HG03378 (cell line): ENCODE measurements around the gene LRRC15.

Experiments used
- ATAC-seq: cut with Tn5 transposase; IDR thresholded peaks from one replicate; pipeline ENCODE4 v1.9.1; 2021; ENCODE audit warnings: mild to moderate bottlenecking, moderate library complexity; ENCODE audit not compliant: unreplicated experiment

LRRC15 gene

DNA sequence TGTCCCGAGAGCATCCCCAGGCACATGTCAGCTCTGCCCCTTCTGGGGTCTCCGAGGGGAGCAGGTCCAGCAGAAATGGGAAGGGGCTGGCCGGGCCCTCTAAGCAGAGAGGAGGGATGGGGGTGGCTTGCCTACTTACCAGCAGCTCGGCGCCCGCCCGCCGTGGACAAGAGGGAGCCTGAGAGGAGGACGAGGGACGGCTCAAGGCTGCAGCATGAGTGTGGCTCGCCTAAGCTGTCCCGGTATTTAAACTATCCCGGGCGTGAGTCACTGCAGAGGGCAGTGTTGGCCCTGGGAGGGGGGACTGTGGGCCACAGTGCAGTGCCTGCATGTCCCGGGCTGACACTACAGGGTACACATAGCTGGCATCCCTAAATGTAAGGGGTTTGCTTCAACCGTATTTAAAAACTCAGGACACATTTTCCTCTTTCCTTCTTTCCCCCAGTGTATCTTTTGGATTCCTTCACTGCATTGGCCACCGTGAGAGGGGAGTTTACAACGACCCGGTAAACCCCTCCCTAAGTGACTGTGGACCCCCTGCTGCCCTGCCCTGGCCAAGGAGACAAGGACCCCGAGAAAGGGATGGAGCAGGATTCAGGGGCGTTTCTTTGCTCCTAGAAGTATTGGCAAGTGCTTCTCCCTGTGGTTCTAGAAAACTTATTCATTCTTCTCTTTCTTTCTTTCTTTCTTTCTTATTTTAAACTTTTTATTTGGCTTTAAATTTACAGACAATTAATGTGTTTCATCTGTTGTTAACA, at the start of gene LRRC15:
Gene LRRC15, minus strand, starts transcription at position 222 of the 758 bp plus-strand sequence. CDS start 8,700 bp downstream, outside the sequence.
- no peak for ATAC-seq

DNA sequence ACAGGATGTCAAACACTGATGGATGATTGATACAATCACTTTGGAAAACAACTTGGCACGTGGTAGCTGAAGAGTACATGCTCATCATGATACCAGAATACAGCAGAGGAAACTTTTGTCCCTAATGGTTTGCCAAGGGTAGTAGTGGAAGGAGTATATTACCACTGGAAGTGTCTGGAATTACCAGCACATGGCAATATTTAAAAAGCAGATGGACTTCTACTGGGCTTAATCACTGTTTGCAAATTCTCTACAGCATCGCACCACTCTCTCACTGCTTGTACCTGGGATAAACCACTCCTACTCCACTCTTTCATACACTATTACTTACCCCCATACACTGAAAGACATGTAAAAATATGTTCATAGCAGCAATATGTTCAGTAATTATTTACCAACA, 49.1 kb upstream of the LRRC15 start:
- ATAC-seq = no peak

DNA sequence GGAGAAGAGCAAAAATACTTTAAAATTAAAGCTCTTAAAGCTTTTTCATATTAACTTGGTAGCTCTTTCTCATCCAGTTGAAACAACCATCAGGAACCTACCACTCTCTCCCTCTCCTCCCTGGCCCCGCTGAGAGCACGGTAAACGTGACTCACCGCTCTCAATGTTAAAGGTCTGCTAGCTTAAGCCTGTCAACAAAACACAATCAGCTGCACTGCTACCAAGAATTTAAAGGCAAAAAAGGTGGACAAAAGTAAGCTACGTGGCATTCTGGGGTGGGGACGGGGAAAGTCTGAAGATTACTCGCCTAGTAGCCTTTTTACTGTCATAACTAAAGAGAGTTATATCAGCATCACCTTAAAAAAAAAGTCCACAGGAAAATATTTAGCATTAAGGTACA, 37.9 kb upstream of the LRRC15 start:
- no peak for ATAC-seq

DNA sequence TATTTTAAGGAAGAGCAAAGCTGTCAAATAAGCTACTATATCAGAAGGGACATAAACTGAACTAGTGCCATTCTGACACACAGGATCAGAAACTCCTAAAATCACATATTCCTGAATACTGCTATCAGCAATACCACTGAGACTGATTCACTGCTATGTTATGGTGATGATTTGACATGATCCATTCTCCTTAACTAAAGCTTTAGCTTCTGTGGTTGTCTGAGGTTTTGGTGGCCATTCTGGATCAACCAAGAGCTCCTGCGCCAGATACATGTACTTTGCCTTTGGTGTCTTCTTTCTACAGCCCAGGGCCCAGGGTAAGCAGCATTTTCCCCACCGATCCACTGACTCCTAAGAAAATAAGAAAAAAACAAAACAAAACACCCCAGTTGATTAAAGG, 36.2 kb upstream of the LRRC15 start:
- ATAC-seq = no peak

DNA sequence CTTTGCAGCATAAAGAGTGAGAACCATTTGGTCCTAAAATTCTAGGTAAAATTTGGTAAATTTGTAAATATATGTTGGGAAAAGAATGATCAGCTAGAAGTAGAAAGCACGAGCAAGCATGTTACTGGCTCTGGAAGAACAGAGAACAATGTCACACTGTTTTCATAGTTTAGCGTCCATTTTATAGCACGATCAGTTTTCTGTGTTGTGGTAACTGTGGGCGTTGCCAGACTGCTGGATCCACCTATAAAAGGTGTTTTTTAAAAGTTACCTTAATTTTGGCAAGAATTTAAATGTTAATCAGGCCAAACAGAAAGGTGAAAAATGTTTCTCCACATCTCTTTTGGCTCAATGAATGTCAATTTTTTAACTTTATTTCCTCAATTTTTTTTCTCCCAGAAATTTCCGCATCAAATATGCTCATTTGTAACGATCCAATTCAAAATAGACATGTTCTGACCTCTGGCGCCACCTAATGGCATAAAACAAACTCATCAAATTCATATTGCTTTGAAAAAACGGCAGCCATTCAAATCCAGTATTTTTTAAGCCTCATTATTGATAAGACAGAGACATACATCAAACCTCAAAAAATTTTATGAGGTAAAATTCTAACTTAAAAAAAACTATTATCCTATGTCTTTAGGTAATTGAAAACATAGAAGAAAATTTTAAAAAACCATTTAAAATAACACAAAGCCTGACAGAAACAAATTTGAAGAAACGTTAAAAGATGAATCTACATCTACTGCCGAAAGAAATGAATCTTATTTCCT, 35.0 kb upstream of the LRRC15 start:
- no peak for ATAC-seq

DNA sequence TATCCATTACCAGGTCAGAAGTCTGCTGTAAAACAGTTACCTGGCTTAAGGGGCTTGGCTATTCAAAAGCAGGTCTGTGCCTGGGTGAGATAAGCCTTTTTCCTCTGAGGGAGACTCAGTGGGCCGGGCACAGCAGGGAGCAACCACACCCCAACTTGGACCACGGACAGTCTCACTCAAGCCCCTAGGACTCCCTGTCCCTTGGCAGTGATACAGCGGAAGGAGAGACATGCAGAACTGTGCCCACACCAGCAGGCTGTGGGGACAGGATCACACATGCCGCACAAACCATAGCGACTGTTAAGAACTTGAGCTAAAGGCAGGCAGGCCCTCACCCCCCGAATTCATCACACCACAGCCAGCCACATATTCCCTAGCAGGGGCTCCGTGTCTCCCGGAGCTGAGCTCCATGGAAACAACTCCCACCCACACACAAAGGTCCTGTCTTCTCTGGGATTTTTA, 32.4 kb upstream of the LRRC15 start:
- ATAC-seq = no peak

DNA sequence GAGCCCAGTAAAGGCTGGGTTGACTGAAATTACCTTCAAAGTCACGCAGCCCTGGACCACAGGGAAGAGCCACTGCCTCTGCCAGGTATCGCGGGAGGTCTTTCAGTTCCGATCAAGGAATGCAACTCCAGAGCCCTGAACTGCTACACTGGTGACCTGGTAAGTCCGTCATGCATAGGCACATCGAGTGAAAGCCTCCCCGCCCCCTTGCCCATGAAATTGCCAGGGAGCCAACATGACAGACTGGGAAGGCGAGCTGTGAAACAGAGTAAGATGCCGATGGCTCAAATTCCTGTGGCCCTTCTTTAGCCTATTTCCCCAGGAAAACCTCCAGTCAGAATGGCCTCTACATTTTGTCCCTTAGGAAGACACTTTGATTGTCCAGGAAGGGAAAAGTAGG, 31.8 kb upstream of the LRRC15 start:
- ATAC-seq = no peak

DNA sequence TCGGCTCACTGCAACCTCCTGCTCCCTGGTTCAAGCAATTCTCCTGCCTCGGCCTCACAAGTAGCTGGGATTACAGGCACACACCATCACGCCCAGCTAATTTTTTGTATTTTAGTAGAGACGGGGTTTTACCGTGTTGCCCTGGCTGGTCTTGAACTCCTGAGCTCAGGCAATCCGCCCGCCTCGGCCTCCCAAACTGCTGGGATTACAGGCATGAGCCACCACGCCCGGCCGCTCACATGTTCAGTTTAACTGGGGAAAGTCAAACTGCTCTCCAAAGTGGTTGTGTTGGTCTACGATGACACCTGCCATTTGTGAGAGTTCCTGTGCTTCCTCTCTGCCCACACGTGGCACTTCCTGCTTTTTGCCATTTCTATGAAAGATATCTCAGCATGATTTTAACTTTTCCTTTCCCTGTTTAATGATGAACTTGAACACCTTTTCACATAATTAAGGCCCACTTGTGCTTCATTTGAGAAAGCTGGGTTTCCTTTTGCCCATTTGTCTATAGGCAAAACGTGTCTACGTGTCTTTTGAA, 30.4 kb upstream of the LRRC15 start:
- ATAC-seq = no peak

DNA sequence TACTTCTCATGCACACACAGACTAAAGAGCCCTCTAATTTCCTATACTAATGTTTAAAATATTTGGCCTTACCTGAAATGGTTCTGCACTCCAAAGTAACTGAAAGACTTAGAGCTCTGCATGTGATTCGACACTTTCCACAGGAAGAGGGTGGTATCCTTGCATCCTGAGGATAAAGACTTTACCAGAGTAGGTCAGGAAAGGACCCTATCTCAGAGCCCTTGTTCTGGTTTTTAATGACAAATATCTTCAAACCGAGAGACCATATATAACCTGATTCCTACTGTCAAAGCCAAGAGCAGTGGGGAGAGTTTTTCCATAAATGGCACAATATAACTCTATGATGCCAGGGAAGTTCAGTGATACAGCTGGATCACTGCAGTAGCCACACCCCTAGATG, 29.6 kb upstream of the LRRC15 start, which contains the start of gene GP5:
Gene GP5, minus strand, starts transcription at position 101 of the 400 bp plus-strand sequence. CDS start 984 bp downstream, outside the sequence.
- ATAC-seq = no peak

DNA sequence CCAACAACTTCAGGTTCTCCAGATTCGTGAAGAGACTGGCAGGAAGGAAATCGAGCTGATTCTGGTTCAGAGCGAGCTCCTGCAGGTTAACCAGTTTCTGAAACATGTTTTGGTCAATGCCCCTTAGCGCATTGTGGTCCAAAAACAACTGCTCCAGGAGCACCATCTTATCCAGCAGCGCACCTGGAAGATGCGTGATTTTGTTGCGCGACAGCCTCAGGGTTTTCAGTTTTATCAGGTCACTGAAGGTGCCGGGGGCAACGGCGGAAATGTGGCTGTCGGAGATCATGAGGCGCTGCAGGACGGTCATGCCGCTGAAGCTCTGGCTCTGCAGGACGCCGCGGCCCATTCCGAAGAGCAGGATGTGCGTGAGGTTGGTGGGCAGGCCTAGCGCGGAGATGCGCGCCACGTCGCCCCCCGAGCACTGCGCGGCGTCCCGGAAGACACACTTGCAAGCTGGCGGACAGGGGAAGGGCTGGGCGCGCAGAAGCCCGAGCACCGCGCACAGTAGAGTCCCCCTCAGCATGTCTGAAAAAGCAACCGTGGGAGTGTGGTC, 28.3 kb upstream of the LRRC15 start:
- no peak for ATAC-seq

DNA sequence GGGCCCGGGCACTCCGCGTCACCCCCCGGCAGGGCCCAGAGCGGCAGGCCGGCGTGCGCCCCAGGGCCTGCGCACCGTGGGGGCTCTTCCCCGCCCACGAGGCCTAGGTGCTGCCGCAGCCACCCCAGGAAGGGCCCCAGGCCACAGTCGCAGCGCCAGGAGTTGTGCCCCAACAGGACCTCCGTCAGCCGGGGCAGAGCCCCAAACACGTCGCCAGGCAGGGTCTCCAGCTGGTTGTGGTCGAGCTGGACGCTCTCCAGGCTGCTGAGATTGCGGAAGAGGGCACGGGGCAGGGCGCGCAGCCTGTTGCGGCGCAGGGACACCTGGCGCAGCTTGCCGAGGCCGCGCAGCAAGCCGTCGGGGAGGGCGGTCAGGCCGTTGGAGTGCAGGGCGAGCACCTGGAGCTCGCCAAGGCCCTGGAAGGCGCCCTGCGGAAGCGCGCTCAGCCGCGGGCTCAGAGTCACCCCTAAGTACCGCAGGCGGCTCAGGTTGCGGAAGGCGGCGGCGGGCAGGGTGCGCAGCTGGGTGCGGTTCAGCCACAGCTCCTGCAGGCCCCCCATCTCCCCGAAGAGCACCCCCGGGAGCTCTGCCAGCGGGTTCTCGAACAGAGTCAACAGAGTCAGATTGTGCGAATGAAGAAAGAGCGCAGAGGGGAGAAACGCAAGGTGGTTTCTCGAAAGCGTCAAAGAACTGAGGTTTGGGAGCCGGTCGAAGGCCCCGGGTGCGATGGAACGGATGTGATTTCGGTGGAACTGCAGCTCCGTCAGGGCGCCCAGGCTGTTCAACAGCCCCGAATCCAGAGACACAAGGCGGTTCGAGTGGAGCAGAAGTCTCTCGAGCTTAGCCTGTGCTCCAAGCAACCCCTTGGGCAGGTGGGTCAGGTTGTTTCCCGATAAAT, 27.6 kb upstream of the LRRC15 start:
- no peak for ATAC-seq

DNA sequence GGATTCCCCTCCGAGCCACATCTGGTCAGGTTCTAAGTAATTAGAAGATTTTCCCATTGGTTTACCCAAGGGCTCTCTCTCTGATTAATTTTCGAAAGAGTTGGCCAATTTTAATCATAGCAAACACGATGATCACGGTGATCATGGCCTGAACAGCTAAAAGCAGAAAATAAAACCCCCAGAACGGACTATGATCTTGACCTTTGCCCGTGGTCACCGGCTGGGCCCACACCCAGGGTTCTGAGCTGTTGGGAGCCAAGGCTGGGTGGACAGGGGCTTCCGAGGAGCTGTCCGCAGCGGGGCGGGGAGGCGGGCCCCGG, 27.0 kb upstream of the LRRC15 start:
- no peak for ATAC-seq

DNA sequence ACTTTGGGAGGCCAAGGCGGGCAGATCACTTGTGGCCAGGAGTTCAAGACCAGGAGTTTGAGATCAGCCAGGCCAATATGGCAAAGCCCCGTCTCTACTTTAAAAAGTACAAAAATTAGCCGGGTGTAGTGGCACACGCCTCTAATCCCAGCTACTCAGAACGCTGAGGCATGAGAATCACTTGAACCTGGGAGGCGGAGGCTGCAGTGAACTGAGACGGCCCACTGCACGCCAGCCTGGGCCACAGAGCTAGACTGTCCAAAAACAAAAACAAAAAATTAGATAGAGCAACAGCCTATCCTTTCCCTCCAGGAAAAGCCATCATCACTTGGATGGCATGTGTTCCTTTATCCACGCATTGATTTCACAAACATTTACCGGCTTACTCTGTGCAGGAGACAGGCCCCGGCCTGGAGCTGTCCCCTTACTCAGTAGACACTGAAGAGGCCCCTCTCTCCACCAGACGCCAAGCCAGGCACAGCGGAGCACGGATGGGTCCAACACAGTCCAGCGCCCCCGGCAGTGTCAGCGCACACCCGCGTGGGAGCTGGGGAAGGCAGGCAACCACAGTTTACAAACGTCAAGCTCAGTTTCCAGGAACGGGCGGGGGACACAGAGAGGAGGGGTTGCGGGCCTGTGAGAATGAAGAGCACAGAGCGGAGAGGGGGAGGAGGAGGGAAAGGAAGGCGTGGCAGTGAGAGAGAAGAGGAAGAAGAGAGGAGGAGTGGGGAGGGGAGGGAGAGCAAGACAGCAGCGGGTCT, 26.4 kb upstream of the LRRC15 start:
- ATAC-seq = no peak

DNA sequence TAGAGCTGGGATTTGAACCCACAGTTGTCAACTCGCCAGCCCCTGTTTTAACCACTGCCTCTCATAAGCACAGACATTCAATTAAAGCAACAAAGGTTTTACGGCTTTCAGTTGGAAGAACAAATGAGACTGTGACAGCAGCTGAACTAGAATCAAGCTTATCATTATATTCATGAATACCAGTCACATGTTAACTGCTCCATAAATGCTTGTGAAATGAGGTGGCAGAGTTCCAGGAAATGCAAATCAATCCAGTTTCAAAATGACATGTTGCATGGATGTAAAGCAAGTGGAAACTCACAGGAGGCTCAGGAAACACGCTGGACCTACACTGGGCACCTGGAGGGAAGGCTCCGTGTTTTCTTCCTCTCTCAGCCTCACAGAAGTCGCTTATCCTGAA, 25.7 kb upstream of the LRRC15 start:
- no peak for ATAC-seq

DNA sequence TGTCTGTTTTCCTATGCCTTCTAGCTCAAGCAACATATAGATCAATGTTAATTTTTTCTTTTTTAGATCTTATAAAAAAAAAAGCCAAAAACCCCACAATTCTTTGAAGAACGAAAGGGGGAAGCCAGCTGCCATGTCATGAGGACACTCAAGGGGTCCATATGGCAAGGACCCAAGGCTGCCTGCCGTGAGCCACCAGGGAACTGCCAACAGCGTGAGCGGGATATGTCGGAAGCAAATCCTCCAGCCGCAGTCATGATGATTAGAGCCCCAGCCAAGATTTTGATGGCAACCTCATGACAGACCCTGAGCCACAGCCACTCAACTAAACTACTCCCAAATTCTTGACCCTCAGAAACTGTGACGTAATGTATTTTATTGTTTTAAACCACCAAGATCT, 23.0 kb upstream of the LRRC15 start:
- ATAC-seq = no peak

DNA sequence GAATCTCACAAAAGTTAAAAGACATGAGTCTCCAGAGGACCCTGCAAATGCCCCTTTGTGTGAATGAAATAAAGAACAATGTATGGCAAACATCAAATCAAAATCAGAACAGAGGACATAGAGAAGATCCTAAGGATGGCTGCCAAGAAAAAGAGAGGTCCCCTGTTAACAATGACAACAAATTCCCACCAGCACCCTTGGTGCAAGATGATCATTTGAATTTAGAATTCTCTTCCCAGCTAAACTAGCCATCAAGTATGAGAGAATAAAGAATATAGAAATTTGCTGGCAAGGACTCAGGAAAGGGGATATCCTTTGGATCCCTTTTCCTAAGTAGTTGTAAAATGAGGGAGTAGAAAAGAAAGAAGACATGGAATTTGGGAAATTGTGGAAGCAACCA, 21.3 kb upstream of the LRRC15 start:
- no peak for ATAC-seq

DNA sequence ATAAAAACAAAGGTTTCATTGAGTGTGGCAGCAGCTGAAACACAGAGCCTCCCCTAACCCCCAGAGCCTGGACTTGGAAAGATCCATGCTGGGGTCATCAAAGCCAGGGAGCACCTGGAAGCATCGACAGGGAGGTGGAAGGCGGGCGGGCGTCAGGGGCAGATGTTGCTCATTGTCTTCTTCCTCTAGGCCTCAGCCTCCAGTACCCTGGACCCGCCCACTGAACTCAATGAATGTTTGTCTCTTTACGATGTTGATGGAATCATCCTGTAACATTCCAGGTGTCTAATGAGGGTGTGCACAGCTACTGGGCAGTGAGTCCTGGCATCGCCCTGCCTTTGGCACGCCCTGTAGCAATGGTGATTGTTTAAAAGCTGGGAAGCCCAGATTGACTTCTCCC, 19.7 kb upstream of the LRRC15 start:
- no peak for ATAC-seq

DNA sequence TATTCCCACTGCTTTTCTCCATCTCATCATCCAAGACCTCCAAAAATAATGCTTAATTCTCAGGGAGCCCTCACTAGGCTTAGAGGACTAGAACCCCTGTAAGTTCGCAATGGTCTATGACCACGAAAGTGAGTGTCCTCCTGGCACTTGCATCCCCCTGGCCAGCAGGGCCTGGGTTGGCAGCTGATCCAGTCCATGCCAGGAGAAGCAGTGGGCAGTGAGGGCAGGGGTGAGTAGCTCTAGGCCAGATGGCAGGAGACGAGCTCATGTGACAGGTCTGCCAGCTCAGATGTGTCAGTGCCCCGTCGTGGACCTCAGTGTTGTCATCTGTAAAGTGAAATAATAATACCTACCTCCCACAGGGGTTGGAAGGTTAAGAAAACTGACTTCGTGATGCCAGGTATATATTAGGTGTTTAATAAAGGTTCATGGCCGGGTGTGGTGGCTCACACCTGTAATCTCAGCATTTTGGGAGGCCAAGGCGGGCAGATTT, 18.4 kb upstream of the LRRC15 start:
- ATAC-seq = no peak

DNA sequence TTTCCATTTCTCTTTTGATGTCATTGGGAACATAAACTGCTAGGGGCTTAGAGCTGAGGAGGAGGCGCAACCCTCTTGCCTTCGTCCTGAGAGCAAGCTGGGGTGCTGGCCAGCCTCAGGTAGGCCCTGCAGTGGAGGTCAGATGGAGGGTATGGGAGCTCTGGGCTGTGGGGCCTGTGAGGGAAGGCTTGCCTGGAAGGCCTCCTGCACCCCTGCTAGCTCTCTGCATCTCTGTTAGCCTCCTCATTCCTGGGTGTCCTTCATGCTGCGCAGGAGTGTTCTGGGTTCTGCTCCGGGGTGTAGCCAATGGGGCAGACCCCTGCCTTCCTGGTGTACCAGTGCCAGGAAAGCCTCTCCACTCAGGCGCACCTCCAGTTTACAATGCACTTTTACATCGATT, 17.7 kb upstream of the LRRC15 start:
- no peak for ATAC-seq

DNA sequence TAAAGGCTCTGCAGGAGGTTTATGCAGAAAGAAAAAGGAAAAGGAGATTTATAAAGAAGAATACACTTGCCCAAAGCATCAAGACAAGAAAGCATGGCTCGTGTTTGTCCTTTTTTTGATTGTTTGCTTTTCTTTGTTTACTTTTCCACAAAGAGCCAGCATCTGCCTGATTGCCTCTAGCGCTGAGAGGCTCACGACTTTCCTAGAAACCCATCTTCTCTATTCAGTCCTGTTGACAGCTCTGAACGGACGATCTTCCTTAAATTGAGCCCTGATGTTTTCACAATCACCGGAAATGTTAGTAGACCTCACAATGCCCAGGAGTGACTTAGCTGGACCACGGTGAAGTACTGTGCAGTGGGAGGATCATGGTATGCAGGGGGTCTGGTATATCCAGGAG, 17.1 kb upstream of the LRRC15 start:
- no peak for ATAC-seq
